H1 (cell line): ENCODE results near the gene SNAP25. TPM values are rescaled to one million over a fixed set of nuclear protein-coding genes. Genes with fewer than 3 reads are reported as not detected.

Experiments used
- CTCF ChIA-PET: fragments of 300-600 bp; sonication (Branson Sonifier 250); formaldehyde crosslinking; loops from one replicate; lab custom pipeline; 2021; ENCODE audit not compliant: partially characterized antibody; lab: Charles Lee
- POLR2A ChIA-PET: fragments of 300-600 bp; sonication (Branson Sonifier 250); formaldehyde crosslinking; loops from one replicate; lab custom pipeline; 2021; ENCODE audit warnings: inconsistent platforms; ENCODE audit not compliant: partially characterized antibody; lab: Charles Lee
- DNase-seq, 2 experiments: peaks; one replicate each; pipeline versions ENCODE4 v3.0.0 to v3.0.0-alpha.2; 2010 to 2022; ENCODE audit warnings: low spot score in 2 of 2, low read depth in 1 of 2, mixed read lengths in 1 of 2
- FAIRE-seq: peaks from 2 replicates; lab custom pipeline; 2011; peaks lifted over from hg19 to GRCh38; lab: Jason Lieb, UNC
- H2AFZ ChIP-seq: 2 replicates; pipeline ENCODE4 v1.8.1; 2012; ENCODE audit warnings: low read length, inconsistent platforms
- H2AK5ac ChIP-seq: 2 replicates; pipeline ENCODE4 v1.6.1; 2013; ENCODE audit warnings: low read depth, low read length
- H2BK120ac ChIP-seq: replicated peaks from 2 replicates; pipeline ENCODE3; 2013; ENCODE audit warnings: low read depth, low read length, inconsistent platforms
- H2BK12ac ChIP-seq: 2 replicates; pipeline ENCODE4 v1.6.1; 2013; ENCODE audit warnings: low read depth, low read length
- H2BK15ac ChIP-seq: 2 replicates; pipeline ENCODE4 v1.6.1; 2013; ENCODE audit warnings: low read length
- H2BK20ac ChIP-seq: 2 replicates; pipeline ENCODE4 v1.6.1; 2013; ENCODE audit warnings: low read length
- H2BK5ac ChIP-seq: 2 replicates; pipeline ENCODE4 v1.6.1; 2013; ENCODE audit warnings: low read depth, low read length
- H3K14ac ChIP-seq: 2 replicates; pipeline ENCODE4 v1.6.1; 2013; ENCODE audit warnings: inconsistent platforms; ENCODE audit not compliant: insufficient read length
- H3K18ac ChIP-seq: 2 replicates; pipeline ENCODE4 v1.6.1; 2013; ENCODE audit warnings: low read length; ENCODE audit errors: extremely low read depth
- H3K23ac ChIP-seq: 2 replicates; pipeline ENCODE4 v1.6.1; 2013; ENCODE audit warnings: inconsistent platforms; ENCODE audit not compliant: insufficient read length
- H3K23me2 ChIP-seq: 2 replicates; pipeline ENCODE4 v1.6.1; 2013; ENCODE audit warnings: low read depth, low read length
- H3K27ac ChIP-seq: 2 replicates; pipeline ENCODE4 v1.6.1; 2011; ENCODE audit warnings: low read depth, low read length, inconsistent platforms
- H3K27me3 ChIP-seq, 4 experiments: replicated peaks in 1 of 4; 1 replicate in 1 of 4; 2 replicates in 3 of 4; pipeline versions ENCODE4 v1.6.1 to v1.8.1; 2011 to 2013; ENCODE audit warnings: low read length in 3 of 4, mild to moderate bottlenecking in 3 of 4, inconsistent platforms in 2 of 4, mixed read lengths in 2 of 4, moderate library complexity in 1 of 4; ENCODE audit not compliant: control insufficient read depth in 3 of 4, insufficient read depth in 3 of 4; ENCODE audit errors: extremely low read depth in 1 of 4
- H3K36me3 ChIP-seq, 4 experiments: 2 replicates each; pipeline versions ENCODE4 v1.6.1 to v1.8.1; 2011 to 2013; ENCODE audit warnings: mild to moderate bottlenecking in 4 of 4, low read length in 3 of 4, moderate library complexity in 2 of 4, control low read depth in 1 of 4, inconsistent platforms in 1 of 4; ENCODE audit not compliant: insufficient read depth in 4 of 4, control insufficient read depth in 2 of 4
- H3K4ac ChIP-seq: replicated peaks from 2 replicates; pipeline ENCODE3; 2013; ENCODE audit warnings: low read length, low read depth, mixed read lengths, inconsistent platforms; ENCODE audit not compliant: insufficient read length
- H3K4me1 ChIP-seq, 4 experiments: replicated peaks in 1 of 4; 1 replicate in 1 of 4; 2 replicates in 3 of 4; pipeline versions ENCODE4 v1.6.1 to v1.8.1; 2011 to 2013; ENCODE audit warnings: low read length in 3 of 4, inconsistent platforms in 2 of 4, mixed read lengths in 1 of 4; ENCODE audit not compliant: insufficient read depth in 4 of 4, control insufficient read depth in 3 of 4
- H3K4me2 ChIP-seq, 2 experiments: 2 replicates each; pipeline versions ENCODE4 v1.6.1 to v1.8.1; 2011 to 2013; ENCODE audit warnings: low read depth in 2 of 2, low read length in 2 of 2, control low read depth in 1 of 2, inconsistent platforms in 1 of 2, mild to moderate bottlenecking in 1 of 2; ENCODE audit not compliant: insufficient read depth in 1 of 2
- H3K4me3 ChIP-seq, 4 experiments: fragments of 200-600, 300-600 bp in 1 of 4; sonication (generic), shearing (Covaris generic), sonication (Bioruptor Twin) in 1 of 4; 2 replicates each; pipeline versions ENCODE4 v1.5.1 to v1.8.1; 2011 to 2016; ENCODE audit warnings: low read length in 4 of 4, low read depth in 3 of 4, control low read depth in 2 of 4, inconsistent platforms in 2 of 4, mild to moderate bottlenecking in 2 of 4, mixed read lengths in 1 of 4, moderate library complexity in 1 of 4; ENCODE audit not compliant: insufficient read depth in 2 of 4; ENCODE audit errors: extremely low read depth in 1 of 4
- H3K56ac ChIP-seq: replicated peaks from 2 replicates; pipeline ENCODE3; 2013; ENCODE audit warnings: low read depth, mild to moderate bottlenecking, mixed read lengths, low read length, inconsistent platforms; ENCODE audit not compliant: insufficient read length
- H3K79me1 ChIP-seq: 2 replicates; pipeline ENCODE4 v1.6.1; 2013; ENCODE audit warnings: low read depth, low read length, control low read depth
- H3K79me2 ChIP-seq, 2 experiments: 2 replicates each; pipeline versions ENCODE4 v1.6.1 to v1.8.1; 2012 to 2013; ENCODE audit warnings: low read length in 2 of 2, mild to moderate bottlenecking in 2 of 2, inconsistent platforms in 1 of 2; ENCODE audit not compliant: insufficient read depth in 2 of 2, control insufficient read depth in 1 of 2
- H3K9ac ChIP-seq, 4 experiments: replicated peaks in 1 of 4; 1 replicate in 1 of 4; 2 replicates in 3 of 4; pipeline versions ENCODE4 v1.6.1 to v1.8.1; 2011 to 2013; ENCODE audit warnings: low read depth in 3 of 4, low read length in 3 of 4, control low read depth in 2 of 4, mild to moderate bottlenecking in 2 of 4, moderate library complexity in 2 of 4, inconsistent platforms in 1 of 4; ENCODE audit errors: extremely low read depth in 1 of 4
- H3K9me3 ChIP-seq, 2 experiments: 2 replicates each; pipeline versions ENCODE4 v1.6.1 to v1.8.1; 2012 to 2013; ENCODE audit warnings: mild to moderate bottlenecking in 2 of 2, moderate library complexity in 2 of 2, control low read depth in 1 of 2, inconsistent platforms in 1 of 2, low read depth in 1 of 2, low read length in 1 of 2, mixed read lengths in 1 of 2; ENCODE audit not compliant: insufficient read depth in 2 of 2
- H4K20me1 ChIP-seq, 2 experiments: replicated peaks in 1 of 2; 2 replicates each; pipeline versions ENCODE3 to v1.8.1; 2011 to 2013; ENCODE audit warnings: inconsistent platforms in 2 of 2, low read length in 2 of 2, mild to moderate bottlenecking in 1 of 2; ENCODE audit not compliant: insufficient read depth in 2 of 2, control insufficient read depth in 1 of 2
- H4K5ac ChIP-seq: 2 replicates; pipeline ENCODE4 v1.6.1; 2013; ENCODE audit warnings: low read length, low read depth, mixed read lengths, inconsistent platforms; ENCODE audit not compliant: insufficient read length
- H4K8ac ChIP-seq: 2 replicates; pipeline ENCODE4 v1.8.0; 2013; ENCODE audit warnings: mild to moderate bottlenecking, moderate library complexity, low read length, inconsistent platforms; ENCODE audit not compliant: insufficient read depth; ENCODE audit errors: extremely low read depth
- H4K91ac ChIP-seq: replicated peaks from 2 replicates; pipeline ENCODE3; 2013; ENCODE audit warnings: low read length, mixed read lengths, inconsistent platforms; ENCODE audit not compliant: insufficient read length
- ATF3 ChIP-seq: IDR thresholded peaks from 2 replicates; pipeline ENCODE4 v1.6.1; 2011; ENCODE audit warnings: low read depth, mild to moderate bottlenecking, low read length; ENCODE audit not compliant: insufficient read depth
- BACH1 ChIP-seq: IDR thresholded peaks from 2 replicates; pipeline ENCODE4 v1.6.1; 2012; ENCODE audit warnings: low read length, improper control_type of control experiment
- CBX5 ChIP-seq: fragments of 300-800, 300-1000 bp; sonication (generic); IDR thresholded peaks from 2 replicates; pipeline ENCODE4 v1.7.1; 2016; ENCODE audit warnings: antibody characterized with exemption, low read length, low read depth
- CEBPB ChIP-seq: IDR thresholded peaks from 2 replicates; pipeline ENCODE4 v1.6.1; 2012; ENCODE audit warnings: low read depth, low read length
- KDM4A ChIP-seq: IDR thresholded peaks from one replicate; pipeline ENCODE4 v1.7.1; 2012; ENCODE audit warnings: low read depth, mild to moderate bottlenecking, moderate library complexity, low read length, inconsistent platforms; ENCODE audit not compliant: severe bottlenecking
- RBBP5 ChIP-seq: IDR thresholded peaks from 2 replicates; pipeline ENCODE4 v1.7.1; 2012; ENCODE audit warnings: low read depth, mild to moderate bottlenecking, inconsistent platforms, low read length, moderate library complexity, borderline replicate concordance
- SIRT6 ChIP-seq: IDR thresholded peaks from one replicate; pipeline ENCODE4 v1.7.1; 2012; ENCODE audit warnings: low read length, inconsistent platforms
- SP1 ChIP-seq: IDR thresholded peaks from 2 replicates; pipeline ENCODE4 v1.6.1; 2011; ENCODE audit warnings: low read depth, low read length
- SUZ12 ChIP-seq: fragments of 200-600 bp; sonication (generic); IDR thresholded peaks from 2 replicates; pipeline ENCODE4 v1.6.1; 2012; ENCODE audit warnings: mild to moderate bottlenecking, inconsistent platforms, low read length, moderate library complexity, mixed read lengths
- TAF1 ChIP-seq: IDR thresholded peaks from 2 replicates; pipeline ENCODE4 v1.6.1; 2011; ENCODE audit warnings: mild to moderate bottlenecking, low read depth, low read length
- TCF12 ChIP-seq: IDR thresholded peaks from 2 replicates; pipeline ENCODE4 v1.6.1; 2011; ENCODE audit warnings: low read depth, mild to moderate bottlenecking, low read length
- TEAD4 ChIP-seq: IDR thresholded peaks from 2 replicates; pipeline ENCODE4 v1.6.1; 2012; ENCODE audit warnings: low read depth, low read length, inconsistent platforms, mixed read lengths
- polyA plus RNA-seq, 7 experiments: library from polyadenylated mRNA; depleted of rRNA in 3 of 7; stranded (reverse) in 5 of 7; unstranded in 2 of 7; fragments of >200 nt in 5 of 7; fragments of 200-250 nt in 2 of 7; gene quantifications; 1 replicate in 5 of 7; 2 replicates in 1 of 7; 4 replicates in 1 of 7; pipeline versions ENCODE4 v1.2.1 to v1.2.3, GENCODE V29; 2011 to 2013; ENCODE audit warnings: missing spikeins in 2 of 7, mixed read lengths in 2 of 7
- total RNA-seq: library from RNA; stranded (reverse); fragmentation: NEBNext Ultra II Directional; extraction: Animal tissue kit (Norgen Biotek cat#: 25700); gene quantifications from 2 replicates; pipeline ENCODE4 v1.2.1, GENCODE V29; 2021

SNAP25 gene
- total and polyA plus RNA-seq, 2 of the 8 experiments (the other 6 are each of a cell fraction or from before 2014, with no cell fraction given), result 0.51 to 0.52 TPM

GRCh38 chr20:10313215-10313614, 94.6 kb downstream of the SNAP25 start:
- CTCF ChIA-PET, result interaction anchor here (0.8 kb wide), 2 partner anchors 18 to 45 kb away, joined by 3 to 4 read pairs; no protein-coding TSS in a partner anchor
- Histone ChIP-seq H3K23me2 (peaks cover 4% of the 10 kb centered on the region; the same call in 1 of the 2 replicates), H3K9me3 (peaks cover 7 to 10% of the 10 kb centered on the region in 2 experiments; a peak in 2 of 4 replicates), H4K8ac (no peak overlapping the region), H3K4me1 (peaks cover 4 to 7% (median 6%) of the 10 kb centered on the region in 4 experiments; a peak in 6 of 7 replicates), H2BK20ac (no peak overlapping the region), H4K5ac (no peak overlapping the region), H3K56ac (no peak overlapping the region), H2AK5ac (no peak overlapping the region), H3K4me3 (no peak overlapping the region), H3K9ac (no peak overlapping the region), H4K91ac (no peak overlapping the region), H3K79me1 (no peaks in the 10 kb centered on the region), H3K36me3 (no peaks in the 10 kb centered on the region), H2BK15ac (no peak overlapping the region), H2AFZ (no peak overlapping the region), H4K20me1 (peaks cover 0 to 1% of the 10 kb centered on the region in 2 experiments), H3K79me2 (no peaks in the 10 kb centered on the region), H3K23ac (no peak overlapping the region), H3K27ac (no peak overlapping the region), H3K18ac (no peak overlapping the region), H2BK12ac (no peak overlapping the region), H2BK120ac (no peak overlapping the region), H3K27me3 (no peaks in the 10 kb centered on the region), H3K4me2 (no peak overlapping the region), H2BK5ac (no peak overlapping the region), H3K14ac (no peak overlapping the region), H3K4ac (no peak overlapping the region)
- DNase-seq, result no peak
- TF ChIP-seq TAF1 (no peak), SP1 (no peak), SUZ12 (no peak), ATF3 (no peak), BACH1 (no peak), KDM4A (no peak), RBBP5 (no peak), CEBPB (no peak), CBX5 (no peak), TEAD4 (no peak), TCF12 (no peak), SIRT6 (no peak)
- no peak for FAIRE-seq
- POLR2A ChIA-PET, result no interaction called here
